GM06990 (cell line): ENCODE data around the gene PSD4.

Experiments used
- DNase-seq: peaks from one replicate; pipeline ENCODE4 v3.0.0-alpha.2; 2011; ENCODE audit not compliant: insufficient read length; ENCODE audit errors: extremely low read depth
- H3K27me3 ChIP-seq: replicated peaks from 2 replicates; pipeline ENCODE4 v1.6.0; 2011; ENCODE audit warnings: low read length; ENCODE audit not compliant: control insufficient read depth, insufficient read depth
- H3K36me3 ChIP-seq: 2 replicates; pipeline ENCODE4 v1.5.1; 2011; ENCODE audit warnings: low read length; ENCODE audit not compliant: control insufficient read depth, insufficient read depth
- H3K4me3 ChIP-seq: replicated peaks from 2 replicates; pipeline ENCODE4 v1.5.1; 2011; ENCODE audit warnings: low read depth, mild to moderate bottlenecking, control low read depth, low read length
- CTCF ChIP-seq: IDR thresholded peaks from 2 replicates; pipeline ENCODE4 v1.5.1; 2011; ENCODE audit warnings: low read length, control low read depth, mild to moderate bottlenecking, inconsistent platforms; ENCODE audit not compliant: insufficient read depth, poor library complexity, severe bottlenecking

Gene PSD4

GRCh38 chr2:113248997-113249770, 75.4 kb downstream of the PSD4 start:
- no peaks in the 10 kb centered on the region for H3K27me3 ChIP-seq
- no peak overlapping the region for H3K4me3 ChIP-seq
- DNase-seq: peak; percentile 17
- H3K36me3 ChIP-seq: no peaks in the 10 kb centered on the region
- TF ChIP-seq CTCF: peak; percentile 91

GRCh38 chr2:113251118-113251517, 77.3 kb downstream of the PSD4 start:
- H3K4me3 ChIP-seq: no peak overlapping the region

GRCh38 chr2:113252047-113252590, 78.3 kb downstream of the PSD4 start:
- H3K4me3 ChIP-seq: no peak overlapping the region
- DNase-seq: no peak
- H3K36me3 ChIP-seq: no peaks in the 10 kb centered on the region
- no peaks in the 10 kb centered on the region for H3K27me3 ChIP-seq
- no peak for TF ChIP-seq CTCF

More at GRCh38 chr2:113251118-113251517, 77.3 kb downstream of the PSD4 start:
- DNase-seq: no peak
- no peaks in the 10 kb centered on the region for H3K36me3 ChIP-seq
- TF ChIP-seq CTCF: no peak
- no peaks in the 10 kb centered on the region for H3K27me3 ChIP-seq

- H3K36me3 ChIP-seq: no peaks in the 10 kb centered on the region
- no peak for TF ChIP-seq CTCF
- no peaks in the 10 kb centered on the region for H3K27me3 ChIP-seq
- no peak overlapping the region for H3K4me3 ChIP-seq
- no peak for DNase-seq
Measured at GRCh38 chr2:113253453-113253852, 79.7 kb downstream of the PSD4 start.

- Histone ChIP-seq H3K4me3 (no peak overlapping the region), H3K27me3 (no peaks in the 10 kb centered on the region), H3K36me3 (no peaks in the 10 kb centered on the region)
- no peak for DNase-seq
- no peak for TF ChIP-seq CTCF
Measured at GRCh38 chr2:113255140-113256070, 81.6 kb downstream of the PSD4 start.
